WI38 (cell line): ENCODE data around the gene SPDEF.

ENCODE experiments used
- H3K4me3 ChIP-seq: 2 replicates; pipeline ENCODE4 v1.5.1; 2011; ENCODE audit warnings: low read depth, mild to moderate bottlenecking, control low read depth, low read length
- TF ChIP-seq, protein P1 (sequence below): IDR thresholded peaks from 2 replicates; pipeline ENCODE4 v1.5.1; 2012; ENCODE audit warnings: low read depth, mild to moderate bottlenecking, control low read depth, low read length

The SPDEF gene

DNA sequence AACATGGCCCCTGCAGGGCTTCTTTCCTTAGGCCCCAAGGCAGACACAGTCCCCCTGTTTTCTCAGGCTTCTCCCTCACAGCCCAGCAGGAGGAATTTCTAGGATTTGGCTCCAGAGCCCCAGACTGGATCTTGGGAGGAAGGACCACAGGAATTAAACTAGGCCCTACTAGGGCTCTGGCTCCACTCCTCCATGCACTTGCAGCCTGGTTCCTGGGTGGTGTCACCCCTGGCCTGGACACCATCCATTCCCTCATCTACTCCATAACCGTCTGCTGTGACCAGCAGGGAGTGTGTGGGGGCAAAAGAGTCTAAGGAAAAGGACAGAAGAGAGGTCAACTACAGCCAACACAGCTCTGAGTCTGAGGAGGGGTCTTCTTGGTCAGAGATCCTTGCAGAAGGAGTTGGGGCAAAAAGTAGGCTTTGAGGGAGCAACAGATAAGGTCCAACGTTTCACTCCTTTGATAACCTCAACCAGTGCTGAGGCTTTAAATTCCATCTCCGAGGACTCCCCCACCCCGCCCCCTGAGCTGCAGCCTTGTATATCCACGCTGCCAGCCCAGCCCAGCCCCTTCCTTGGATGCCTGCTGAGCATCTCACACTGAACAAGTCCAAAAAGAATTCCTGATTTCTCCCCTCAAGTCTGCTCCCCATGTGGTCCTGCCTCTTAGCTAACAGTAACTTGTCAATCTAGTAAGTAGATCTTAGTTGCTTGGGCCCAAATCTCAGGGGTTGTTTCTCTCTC lies 27.9 kb upstream of the SPDEF start:
- TF ChIP-seq, protein P1, sequence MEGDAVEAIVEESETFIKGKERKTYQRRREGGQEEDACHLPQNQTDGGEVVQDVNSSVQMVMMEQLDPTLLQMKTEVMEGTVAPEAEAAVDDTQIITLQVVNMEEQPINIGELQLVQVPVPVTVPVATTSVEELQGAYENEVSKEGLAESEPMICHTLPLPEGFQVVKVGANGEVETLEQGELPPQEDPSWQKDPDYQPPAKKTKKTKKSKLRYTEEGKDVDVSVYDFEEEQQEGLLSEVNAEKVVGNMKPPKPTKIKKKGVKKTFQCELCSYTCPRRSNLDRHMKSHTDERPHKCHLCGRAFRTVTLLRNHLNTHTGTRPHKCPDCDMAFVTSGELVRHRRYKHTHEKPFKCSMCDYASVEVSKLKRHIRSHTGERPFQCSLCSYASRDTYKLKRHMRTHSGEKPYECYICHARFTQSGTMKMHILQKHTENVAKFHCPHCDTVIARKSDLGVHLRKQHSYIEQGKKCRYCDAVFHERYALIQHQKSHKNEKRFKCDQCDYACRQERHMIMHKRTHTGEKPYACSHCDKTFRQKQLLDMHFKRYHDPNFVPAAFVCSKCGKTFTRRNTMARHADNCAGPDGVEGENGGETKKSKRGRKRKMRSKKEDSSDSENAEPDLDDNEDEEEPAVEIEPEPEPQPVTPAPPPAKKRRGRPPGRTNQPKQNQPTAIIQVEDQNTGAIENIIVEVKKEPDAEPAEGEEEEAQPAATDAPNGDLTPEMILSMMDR, result no peak

DNA sequence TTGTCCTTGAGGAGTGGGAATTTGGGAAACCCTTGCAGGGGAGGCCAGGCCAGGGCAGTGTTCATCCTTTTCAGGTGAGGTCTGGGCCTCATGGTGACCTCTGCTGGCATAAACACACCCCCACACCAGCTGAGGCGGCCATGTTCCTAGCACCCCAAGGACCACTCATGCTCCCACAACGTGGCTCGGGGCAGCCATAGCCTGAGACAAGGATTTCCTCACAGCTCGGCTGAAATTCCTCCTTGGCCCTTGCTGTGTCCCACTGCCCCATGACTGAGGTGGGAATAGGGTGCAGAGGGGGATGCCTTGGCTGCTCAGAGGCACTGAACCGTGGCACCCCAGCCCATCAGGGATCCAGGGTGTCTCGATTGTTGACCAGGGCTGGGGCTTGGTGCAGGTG lies 27.3 kb upstream of the SPDEF start:
- TF ChIP-seq, protein P1, result no peak
- H3K4me3 ChIP-seq, result no peak overlapping the region

More for the DNA sequence above, 27.9 kb upstream of the SPDEF start:
- no peak overlapping the region for H3K4me3 ChIP-seq

DNA sequence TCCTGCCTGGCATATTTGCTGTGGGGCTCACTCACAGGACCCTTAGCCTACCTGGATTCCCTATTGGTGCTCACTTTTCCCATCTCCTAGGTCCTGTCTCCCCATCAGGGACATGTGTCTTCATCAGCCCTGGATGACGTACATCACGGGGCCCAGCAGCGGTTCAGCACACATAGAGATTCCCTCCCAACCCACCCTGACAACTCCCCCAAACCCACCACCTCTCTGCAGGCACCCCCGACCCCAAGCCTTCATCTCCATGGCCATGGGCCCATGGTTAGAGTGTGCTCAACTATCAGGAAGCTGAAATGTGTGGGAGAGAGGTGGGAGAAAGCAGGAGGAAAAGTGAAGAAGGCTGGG lies 25.4 kb upstream of the SPDEF start:
- no peak overlapping the region for H3K4me3 ChIP-seq
- TF ChIP-seq, protein P1, result no peak

DNA sequence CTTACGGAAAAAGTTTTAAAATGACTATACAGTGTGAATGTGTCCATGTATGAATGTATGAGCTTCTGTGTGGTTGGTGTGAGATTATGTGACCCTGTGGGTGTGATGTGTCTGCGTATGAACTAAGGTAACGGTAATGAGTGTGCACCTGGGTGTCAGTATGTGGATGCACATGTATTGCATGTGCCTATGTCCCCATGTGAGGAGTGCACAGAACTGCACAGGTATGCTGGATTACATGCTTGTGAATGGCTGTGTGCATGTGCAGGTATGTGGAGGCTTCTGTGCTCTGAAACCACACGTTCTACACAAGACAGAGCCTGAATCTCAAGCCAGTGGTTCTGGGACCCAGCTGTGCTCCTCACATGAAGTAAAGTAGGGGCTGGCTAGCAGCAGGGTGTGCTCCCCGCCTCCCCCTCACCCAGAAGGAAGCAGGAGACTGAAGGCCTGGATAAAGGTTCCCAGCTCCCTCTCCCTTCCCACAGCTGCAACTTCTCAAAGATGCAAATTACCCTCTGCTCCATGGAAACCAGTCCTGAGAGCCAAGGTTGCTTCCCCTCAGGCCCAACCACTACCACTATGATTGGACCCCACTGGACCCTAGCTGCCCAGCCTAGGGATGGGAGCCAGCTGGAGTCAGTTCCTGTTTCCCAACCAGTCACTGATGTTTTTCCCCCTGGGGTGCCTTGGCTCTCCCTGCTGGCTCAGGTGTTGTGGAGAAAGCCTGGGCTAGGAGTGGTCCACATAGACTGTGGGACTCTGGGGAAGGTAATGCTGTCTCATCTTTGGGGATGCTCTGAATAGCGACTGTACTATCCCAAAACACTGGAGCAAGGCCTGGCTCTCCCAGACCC lies 24.8 kb upstream of the SPDEF start:
- TF ChIP-seq, protein P1, result no peak
- no peak overlapping the region for H3K4me3 ChIP-seq

DNA sequence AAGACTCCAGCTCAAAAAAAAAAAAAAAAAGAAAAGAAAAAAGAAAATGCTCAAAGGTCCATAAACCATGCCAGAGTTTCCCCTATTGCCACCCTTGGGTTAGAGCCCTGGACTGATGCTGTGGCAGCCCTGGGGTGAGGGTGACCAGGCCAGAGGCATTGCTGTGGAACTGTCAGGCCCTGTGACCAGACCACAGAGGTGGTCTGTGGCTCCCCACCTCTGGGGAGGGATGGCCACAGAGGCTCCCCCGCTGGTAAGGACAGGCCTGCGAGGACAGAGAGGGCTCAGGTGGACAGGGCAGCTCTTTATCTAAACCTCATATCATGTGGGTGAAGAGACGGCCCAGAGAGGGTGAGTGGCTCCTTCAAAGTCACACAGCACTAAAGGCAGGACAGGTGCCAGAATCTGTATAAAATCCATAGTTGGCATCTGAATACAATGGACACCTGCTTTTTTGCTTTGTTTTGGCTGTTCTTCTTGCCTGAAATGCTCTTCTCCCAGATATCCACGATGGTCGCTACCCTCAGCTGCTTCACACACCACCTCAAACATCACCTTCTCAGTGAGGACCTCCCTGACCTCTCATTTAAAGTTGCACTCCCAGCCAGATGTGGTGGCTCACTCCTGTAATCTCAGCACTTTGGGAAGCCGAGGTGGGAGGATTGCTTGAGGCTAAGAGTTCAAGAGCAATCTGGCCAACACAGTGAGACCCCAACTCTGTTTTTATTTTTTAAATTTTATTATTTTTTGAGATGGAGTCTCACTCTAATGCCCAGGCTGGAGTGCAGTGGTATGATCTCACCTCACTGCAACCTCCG lies 22.5 kb upstream of the SPDEF start:
- TF ChIP-seq, protein P1, result no peak
- H3K4me3 ChIP-seq, result no peak overlapping the region

DNA sequence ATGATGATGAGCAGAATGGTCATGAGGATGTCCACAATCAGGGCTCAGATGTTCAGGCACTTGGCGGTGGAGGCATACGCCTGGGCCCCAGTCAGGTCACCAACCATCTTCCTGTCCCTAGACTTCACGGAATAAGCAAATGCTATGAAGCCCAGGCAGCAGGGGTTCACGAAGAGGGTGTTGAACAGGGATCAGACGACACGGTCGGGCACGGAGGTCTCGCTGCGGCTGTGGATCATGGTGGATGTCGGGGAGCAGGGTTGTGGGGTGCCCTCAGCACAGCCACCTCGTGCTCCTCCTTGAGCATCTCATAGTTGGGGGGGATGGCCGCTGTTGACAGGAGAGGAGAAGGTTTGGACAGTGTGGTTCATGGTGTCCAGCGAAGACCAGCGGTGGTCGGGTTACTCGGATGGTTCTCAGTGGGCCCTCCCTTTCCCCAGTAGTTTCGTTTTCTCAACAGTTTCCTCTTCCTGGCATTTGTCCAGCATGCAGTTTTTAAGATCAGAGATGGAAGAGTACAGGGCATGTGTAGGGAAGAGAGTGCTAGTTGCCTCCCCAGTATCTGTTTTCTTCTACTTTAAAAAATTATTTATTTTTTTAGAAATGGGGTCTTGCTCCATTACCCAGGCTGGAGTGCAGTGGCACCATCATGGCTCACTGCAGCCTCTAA lies 20.3 kb upstream of the SPDEF start:
- no peak overlapping the region for H3K4me3 ChIP-seq
- TF ChIP-seq, protein P1, result no peak
